Naive thymus-derived CD4-positive, alpha-beta T cell (primary cell): Measurements from ENCODE around the gene ASTL. TPM values are rescaled to one million over a fixed set of nuclear protein-coding genes. Genes with fewer than 3 reads are reported as not detected.

Experiments used
- polyA plus RNA-seq, 2 donors: library from polyadenylated mRNA; unstranded; fragments of 300-500 nt; fragmentation: Illumina TruSeq; gene quantifications; one replicate each; pipeline ENCODE4 v1.2.3, GENCODE V29; 2021
- total RNA-seq, 6 experiments: library from RNA in 5 of 6; stranded (reverse) in 5 of 6; gene quantifications; 1 replicate in 5 of 6; 2 replicates in 1 of 6; pipeline ENCODE4 v1.2.3 and lab custom pipeline; 2021 to 2026

Gene ASTL
- total and polyA plus RNA-seq, 7 experiments from 2014 or later: 0.19 to 7.5 (median 0.79) TPM; not detected in 1

Other genes starting within 250 kb of the ASTL start
- 10 to 100 TPM; 62.4 to 96.9 (median 79.3) TPM for gene ANKRD36C, start 146.7 kb downstream of the ASTL start, total RNA-seq
- gene ANKRD36C, start 146.7 kb downstream of the ASTL start, polyA plus RNA-seq: 10 to 100 TPM; 12.7 to 18.5 TPM
- 10 to 100 TPM in 1 of 5 experiments, 1 to 10 TPM in 4; 1.7 to 11.3 (median 3.7) TPM for gene GPAT2, start 103.6 kb downstream of the ASTL start, total RNA-seq
- gene GPAT2, start 103.6 kb downstream of the ASTL start, polyA plus RNA-seq: 1 to 10 TPM in 1 of 2 donors, under 1 TPM in 1; 0.34 to 4.6 TPM
- gene ADRA2B, start 21.9 kb downstream of the ASTL start, total RNA-seq: under 1 TPM in 3 of 5 experiments, not detected in 2; 0.15 to 0.93 (median 0.76) TPM
- gene ADRA2B, start 21.9 kb downstream of the ASTL start, polyA plus RNA-seq: not detected
- gene DUSP2, start 6.9 kb upstream of the ASTL start, total RNA-seq: 100 to 1,000 TPM in 2 of 5 experiments, 10 to 100 TPM in 3; 22.1 to 255 (median 50.3) TPM
- gene DUSP2, start 6.9 kb upstream of the ASTL start, polyA plus RNA-seq: 10 to 100 TPM; 21.0 to 25.6 TPM
- gene STARD7, start 70.3 kb upstream of the ASTL start, total RNA-seq: 100 to 1,000 TPM in 1 of 5 experiments, 10 to 100 TPM in 4; 56.5 to 133 (median 74.2) TPM
- 100 to 1,000 TPM; 106 to 120 TPM for gene STARD7, start 70.3 kb upstream of the ASTL start, polyA plus RNA-seq
- 10 to 100 TPM; 33.7 to 69.0 (median 40.4) TPM for gene TMEM127, start 127.5 kb upstream of the ASTL start, total RNA-seq
- 10 to 100 TPM; 23.6 to 38.0 TPM for gene TMEM127, start 127.5 kb upstream of the ASTL start, polyA plus RNA-seq
- 10 to 100 TPM; 62.1 to 85.3 (median 71.6) TPM for gene CIAO1, start 127.7 kb upstream of the ASTL start, total RNA-seq
- gene CIAO1, start 127.7 kb upstream of the ASTL start, polyA plus RNA-seq: 100 to 1,000 TPM in 1 of 2 donors, 10 to 100 TPM in 1; 85.5 to 115 TPM
- 100 to 1,000 TPM; 165 to 255 (median 212) TPM for gene SNRNP200, start 167.0 kb upstream of the ASTL start, total RNA-seq
- gene SNRNP200, start 167.0 kb upstream of the ASTL start, polyA plus RNA-seq: 100 to 1,000 TPM in 1 of 2 donors, 10 to 100 TPM in 1; 86.6 to 137 TPM
- 10 to 100 TPM in 1 of 5 experiments, 1 to 10 TPM in 2, under 1 TPM in 2; 0.79 to 30.4 (median 1.2) TPM for gene ITPRIPL1, start 186.8 kb upstream of the ASTL start, total RNA-seq
- gene ITPRIPL1, start 186.8 kb upstream of the ASTL start, polyA plus RNA-seq: under 1 TPM; 0.37 to 0.85 TPM
- gene NCAPH, start 197.3 kb upstream of the ASTL start, total RNA-seq: 10 to 100 TPM in 1 of 5 experiments, under 1 TPM in 4; 0.16 to 50.2 (median 0.66) TPM
- not detected for gene NCAPH, start 197.3 kb upstream of the ASTL start, polyA plus RNA-seq